Upper lobe of left lung (tissue), 4 donors: ENCODE results near the gene RPL38.

Experiments
- POLR2AphosphoS5 ChIP-seq, 2 donors: sonication (generic); formaldehyde crosslinking; IDR thresholded peaks; one replicate each; pipeline ENCODE4 v1.5.1; 2017; ENCODE audit warnings: antibody characterized with exemption in 2 of 2
- TF ChIP-seq, protein P1 (sequence below), 6 experiments: fragments of 450-650 bp in 4 of 6; fragments of 200-600 bp in 2 of 6; sonication (generic) in 2 of 6; IDR thresholded peaks; one replicate each; pipeline ENCODE4 v1.5.1; 2016 to 2019; ENCODE audit warnings: antibody characterized with exemption in 6 of 6

DNA sequence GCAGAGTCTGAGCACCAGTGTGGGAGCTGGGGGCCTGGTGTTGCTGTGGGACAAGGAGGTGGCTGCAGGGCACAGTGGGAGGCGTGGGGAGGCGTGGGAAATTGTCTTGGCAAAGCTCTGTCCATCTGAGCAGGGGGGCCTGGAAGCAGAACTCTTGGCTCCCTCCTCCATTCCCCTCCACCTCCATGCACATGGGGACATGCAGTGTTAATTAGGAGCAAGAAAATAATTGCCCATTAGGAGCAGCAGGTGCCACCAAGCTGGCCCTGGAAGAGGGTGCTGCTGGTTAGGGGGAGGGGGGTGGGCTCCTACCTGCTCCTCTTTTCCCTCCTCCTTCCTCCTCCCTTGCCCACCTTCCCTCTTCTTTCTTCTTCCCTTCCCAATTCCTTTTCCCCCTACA is 14.4 kb downstream of the RPL38 start:
- no peak for TF ChIP-seq POLR2AphosphoS5 (IDR thresholded peaks at IDR 0.05)
- TF ChIP-seq, protein P1, sequence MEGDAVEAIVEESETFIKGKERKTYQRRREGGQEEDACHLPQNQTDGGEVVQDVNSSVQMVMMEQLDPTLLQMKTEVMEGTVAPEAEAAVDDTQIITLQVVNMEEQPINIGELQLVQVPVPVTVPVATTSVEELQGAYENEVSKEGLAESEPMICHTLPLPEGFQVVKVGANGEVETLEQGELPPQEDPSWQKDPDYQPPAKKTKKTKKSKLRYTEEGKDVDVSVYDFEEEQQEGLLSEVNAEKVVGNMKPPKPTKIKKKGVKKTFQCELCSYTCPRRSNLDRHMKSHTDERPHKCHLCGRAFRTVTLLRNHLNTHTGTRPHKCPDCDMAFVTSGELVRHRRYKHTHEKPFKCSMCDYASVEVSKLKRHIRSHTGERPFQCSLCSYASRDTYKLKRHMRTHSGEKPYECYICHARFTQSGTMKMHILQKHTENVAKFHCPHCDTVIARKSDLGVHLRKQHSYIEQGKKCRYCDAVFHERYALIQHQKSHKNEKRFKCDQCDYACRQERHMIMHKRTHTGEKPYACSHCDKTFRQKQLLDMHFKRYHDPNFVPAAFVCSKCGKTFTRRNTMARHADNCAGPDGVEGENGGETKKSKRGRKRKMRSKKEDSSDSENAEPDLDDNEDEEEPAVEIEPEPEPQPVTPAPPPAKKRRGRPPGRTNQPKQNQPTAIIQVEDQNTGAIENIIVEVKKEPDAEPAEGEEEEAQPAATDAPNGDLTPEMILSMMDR (IDR thresholded peaks at IDR 0.05): no peak
